H1 (cell line): ENCODE measurements around the gene RPUSD3. TPM values are rescaled to one million over a fixed set of nuclear protein-coding genes. Genes with fewer than 3 reads are reported as not detected.

Experiments used
- CTCF ChIA-PET: fragments of 300-600 bp; sonication (Branson Sonifier 250); formaldehyde crosslinking; loops from one replicate; lab custom pipeline; 2021; ENCODE audit not compliant: partially characterized antibody; lab: Charles Lee
- POLR2A ChIA-PET: fragments of 300-600 bp; sonication (Branson Sonifier 250); formaldehyde crosslinking; loops from one replicate; lab custom pipeline; 2021; ENCODE audit warnings: inconsistent platforms; ENCODE audit not compliant: partially characterized antibody; lab: Charles Lee
- DNase-seq, 2 experiments: peaks; one replicate each; pipeline versions ENCODE4 v3.0.0 to v3.0.0-alpha.2; 2010 to 2022; ENCODE audit warnings: low spot score in 2 of 2, low read depth in 1 of 2, mixed read lengths in 1 of 2
- FAIRE-seq: peaks from 2 replicates; lab custom pipeline; 2011; peaks lifted over from hg19 to GRCh38; lab: Jason Lieb, UNC
- H2AFZ ChIP-seq: 2 replicates; pipeline ENCODE4 v1.8.1; 2012; ENCODE audit warnings: low read length, inconsistent platforms
- H2AK5ac ChIP-seq: 2 replicates; pipeline ENCODE4 v1.6.1; 2013; ENCODE audit warnings: low read depth, low read length
- H2BK120ac ChIP-seq: replicated peaks from 2 replicates; pipeline ENCODE3; 2013; ENCODE audit warnings: low read depth, low read length, inconsistent platforms
- H2BK12ac ChIP-seq: 2 replicates; pipeline ENCODE4 v1.6.1; 2013; ENCODE audit warnings: low read depth, low read length
- H2BK15ac ChIP-seq: 2 replicates; pipeline ENCODE4 v1.6.1; 2013; ENCODE audit warnings: low read length
- H2BK20ac ChIP-seq: 2 replicates; pipeline ENCODE4 v1.6.1; 2013; ENCODE audit warnings: low read length
- H2BK5ac ChIP-seq: 2 replicates; pipeline ENCODE4 v1.6.1; 2013; ENCODE audit warnings: low read depth, low read length
- H3K14ac ChIP-seq: 2 replicates; pipeline ENCODE4 v1.6.1; 2013; ENCODE audit warnings: inconsistent platforms; ENCODE audit not compliant: insufficient read length
- H3K18ac ChIP-seq: 2 replicates; pipeline ENCODE4 v1.6.1; 2013; ENCODE audit warnings: low read length; ENCODE audit errors: extremely low read depth
- H3K23ac ChIP-seq: 2 replicates; pipeline ENCODE4 v1.6.1; 2013; ENCODE audit warnings: inconsistent platforms; ENCODE audit not compliant: insufficient read length
- H3K23me2 ChIP-seq: 2 replicates; pipeline ENCODE4 v1.6.1; 2013; ENCODE audit warnings: low read depth, low read length
- H3K27ac ChIP-seq: 2 replicates; pipeline ENCODE4 v1.6.1; 2011; ENCODE audit warnings: low read depth, low read length, inconsistent platforms
- H3K27me3 ChIP-seq, 4 experiments: replicated peaks in 1 of 4; 1 replicate in 1 of 4; 2 replicates in 3 of 4; pipeline versions ENCODE4 v1.6.1 to v1.8.1; 2011 to 2013; ENCODE audit warnings: low read length in 3 of 4, mild to moderate bottlenecking in 3 of 4, inconsistent platforms in 2 of 4, mixed read lengths in 2 of 4, moderate library complexity in 1 of 4; ENCODE audit not compliant: control insufficient read depth in 3 of 4, insufficient read depth in 3 of 4; ENCODE audit errors: extremely low read depth in 1 of 4
- H3K36me3 ChIP-seq, 4 experiments: 2 replicates each; pipeline versions ENCODE4 v1.6.1 to v1.8.1; 2011 to 2013; ENCODE audit warnings: mild to moderate bottlenecking in 4 of 4, low read length in 3 of 4, moderate library complexity in 2 of 4, control low read depth in 1 of 4, inconsistent platforms in 1 of 4; ENCODE audit not compliant: insufficient read depth in 4 of 4, control insufficient read depth in 2 of 4
- H3K4ac ChIP-seq: replicated peaks from 2 replicates; pipeline ENCODE3; 2013; ENCODE audit warnings: low read length, low read depth, mixed read lengths, inconsistent platforms; ENCODE audit not compliant: insufficient read length
- H3K4me1 ChIP-seq, 4 experiments: replicated peaks in 1 of 4; 1 replicate in 1 of 4; 2 replicates in 3 of 4; pipeline versions ENCODE4 v1.6.1 to v1.8.1; 2011 to 2013; ENCODE audit warnings: low read length in 3 of 4, inconsistent platforms in 2 of 4, mixed read lengths in 1 of 4; ENCODE audit not compliant: insufficient read depth in 4 of 4, control insufficient read depth in 3 of 4
- H3K4me2 ChIP-seq, 2 experiments: 2 replicates each; pipeline versions ENCODE4 v1.6.1 to v1.8.1; 2011 to 2013; ENCODE audit warnings: low read depth in 2 of 2, low read length in 2 of 2, control low read depth in 1 of 2, inconsistent platforms in 1 of 2, mild to moderate bottlenecking in 1 of 2; ENCODE audit not compliant: insufficient read depth in 1 of 2
- H3K4me3 ChIP-seq, 4 experiments: fragments of 200-600, 300-600 bp in 1 of 4; sonication (generic), shearing (Covaris generic), sonication (Bioruptor Twin) in 1 of 4; 2 replicates each; pipeline versions ENCODE4 v1.5.1 to v1.8.1; 2011 to 2016; ENCODE audit warnings: low read length in 4 of 4, low read depth in 3 of 4, control low read depth in 2 of 4, inconsistent platforms in 2 of 4, mild to moderate bottlenecking in 2 of 4, mixed read lengths in 1 of 4, moderate library complexity in 1 of 4; ENCODE audit not compliant: insufficient read depth in 2 of 4; ENCODE audit errors: extremely low read depth in 1 of 4
- H3K56ac ChIP-seq: replicated peaks from 2 replicates; pipeline ENCODE3; 2013; ENCODE audit warnings: low read depth, mild to moderate bottlenecking, mixed read lengths, low read length, inconsistent platforms; ENCODE audit not compliant: insufficient read length
- H3K79me1 ChIP-seq: 2 replicates; pipeline ENCODE4 v1.6.1; 2013; ENCODE audit warnings: low read depth, low read length, control low read depth
- H3K79me2 ChIP-seq, 2 experiments: 2 replicates each; pipeline versions ENCODE4 v1.6.1 to v1.8.1; 2012 to 2013; ENCODE audit warnings: low read length in 2 of 2, mild to moderate bottlenecking in 2 of 2, inconsistent platforms in 1 of 2; ENCODE audit not compliant: insufficient read depth in 2 of 2, control insufficient read depth in 1 of 2
- H3K9ac ChIP-seq, 4 experiments: replicated peaks in 1 of 4; 1 replicate in 1 of 4; 2 replicates in 3 of 4; pipeline versions ENCODE4 v1.6.1 to v1.8.1; 2011 to 2013; ENCODE audit warnings: low read depth in 3 of 4, low read length in 3 of 4, control low read depth in 2 of 4, mild to moderate bottlenecking in 2 of 4, moderate library complexity in 2 of 4, inconsistent platforms in 1 of 4; ENCODE audit errors: extremely low read depth in 1 of 4
- H3K9me3 ChIP-seq, 2 experiments: 2 replicates each; pipeline versions ENCODE4 v1.6.1 to v1.8.1; 2012 to 2013; ENCODE audit warnings: mild to moderate bottlenecking in 2 of 2, moderate library complexity in 2 of 2, control low read depth in 1 of 2, inconsistent platforms in 1 of 2, low read depth in 1 of 2, low read length in 1 of 2, mixed read lengths in 1 of 2; ENCODE audit not compliant: insufficient read depth in 2 of 2
- H4K20me1 ChIP-seq, 2 experiments: replicated peaks in 1 of 2; 2 replicates each; pipeline versions ENCODE3 to v1.8.1; 2011 to 2013; ENCODE audit warnings: inconsistent platforms in 2 of 2, low read length in 2 of 2, mild to moderate bottlenecking in 1 of 2; ENCODE audit not compliant: insufficient read depth in 2 of 2, control insufficient read depth in 1 of 2
- H4K5ac ChIP-seq: 2 replicates; pipeline ENCODE4 v1.6.1; 2013; ENCODE audit warnings: low read length, low read depth, mixed read lengths, inconsistent platforms; ENCODE audit not compliant: insufficient read length
- H4K8ac ChIP-seq: 2 replicates; pipeline ENCODE4 v1.8.0; 2013; ENCODE audit warnings: mild to moderate bottlenecking, moderate library complexity, low read length, inconsistent platforms; ENCODE audit not compliant: insufficient read depth; ENCODE audit errors: extremely low read depth
- H4K91ac ChIP-seq: replicated peaks from 2 replicates; pipeline ENCODE3; 2013; ENCODE audit warnings: low read length, mixed read lengths, inconsistent platforms; ENCODE audit not compliant: insufficient read length
- CBX5 ChIP-seq: fragments of 300-800, 300-1000 bp; sonication (generic); IDR thresholded peaks from 2 replicates; pipeline ENCODE4 v1.7.1; 2016; ENCODE audit warnings: antibody characterized with exemption, low read length, low read depth
- JUN ChIP-seq: IDR thresholded peaks from 2 replicates; pipeline ENCODE4 v1.6.1; 2011; ENCODE audit warnings: low read depth, mild to moderate bottlenecking, improper control_type of control experiment, low read length
- RAD21 ChIP-seq, 2 experiments: IDR thresholded peaks in 1 of 2; conservative IDR thresholded peaks in 1 of 2; 2 replicates each; pipeline ENCODE4 v1.6.1; 2011; ENCODE audit warnings: low read depth in 2 of 2, low read length in 2 of 2, improper control_type of control experiment in 1 of 2, inconsistent platforms in 1 of 2, mild to moderate bottlenecking in 1 of 2, moderate library complexity in 1 of 2
- RXRA ChIP-seq: IDR thresholded peaks from 2 replicates; pipeline ENCODE4 v1.6.1; 2011; ENCODE audit warnings: low read depth, mild to moderate bottlenecking, low read length, moderate library complexity; ENCODE audit not compliant: insufficient read depth
- SP2 ChIP-seq: IDR thresholded peaks from 2 replicates; pipeline ENCODE4 v1.6.1; 2012; ENCODE audit warnings: mild to moderate bottlenecking, low read length, inconsistent platforms
- WGBS, 2 experiments: shearing (Covaris generic) in 1 of 2; methylation state at CpG; one replicate each; pipeline versions ENCODE4 v1.1.6 to v1.1.7; 2013 to 2015; ENCODE audit warnings: low lambda C conversion rate in 2 of 2, mixed read lengths in 2 of 2, inconsistent platforms in 1 of 2, low coverage in 1 of 2, missing lambda C conversion rate in 1 of 2; ENCODE audit not compliant: insufficient replicate concordance in 2 of 2, insufficient coverage in 1 of 2, insufficient read length in 1 of 2; ENCODE audit errors: extremely low coverage in 1 of 2, missing lambda C conversion rate in 1 of 2; 5-methylcytosine and 5-hydroxymethylcytosine counted together
- polyA plus RNA-seq, 7 experiments: library from polyadenylated mRNA; depleted of rRNA in 3 of 7; stranded (reverse) in 5 of 7; unstranded in 2 of 7; fragments of >200 nt in 5 of 7; fragments of 200-250 nt in 2 of 7; gene quantifications; 1 replicate in 5 of 7; 2 replicates in 1 of 7; 4 replicates in 1 of 7; pipeline versions ENCODE4 v1.2.1 to v1.2.3, GENCODE V29; 2011 to 2013; ENCODE audit warnings: missing spikeins in 2 of 7, mixed read lengths in 2 of 7
- total RNA-seq: library from RNA; stranded (reverse); fragmentation: NEBNext Ultra II Directional; extraction: Animal tissue kit (Norgen Biotek cat#: 25700); gene quantifications from 2 replicates; pipeline ENCODE4 v1.2.1, GENCODE V29; 2021
- TF ChIP-seq, protein P1 (sequence below): IDR thresholded peaks from 2 replicates; pipeline ENCODE4 v1.6.1; 2012; ENCODE audit warnings: low read length, inconsistent platforms

The RPUSD3 gene
- total and polyA plus RNA-seq, 2 of the 8 experiments (the other 6 are each of a cell fraction or from before 2014, with no cell fraction given): 68.4 to 154 TPM

DNA sequence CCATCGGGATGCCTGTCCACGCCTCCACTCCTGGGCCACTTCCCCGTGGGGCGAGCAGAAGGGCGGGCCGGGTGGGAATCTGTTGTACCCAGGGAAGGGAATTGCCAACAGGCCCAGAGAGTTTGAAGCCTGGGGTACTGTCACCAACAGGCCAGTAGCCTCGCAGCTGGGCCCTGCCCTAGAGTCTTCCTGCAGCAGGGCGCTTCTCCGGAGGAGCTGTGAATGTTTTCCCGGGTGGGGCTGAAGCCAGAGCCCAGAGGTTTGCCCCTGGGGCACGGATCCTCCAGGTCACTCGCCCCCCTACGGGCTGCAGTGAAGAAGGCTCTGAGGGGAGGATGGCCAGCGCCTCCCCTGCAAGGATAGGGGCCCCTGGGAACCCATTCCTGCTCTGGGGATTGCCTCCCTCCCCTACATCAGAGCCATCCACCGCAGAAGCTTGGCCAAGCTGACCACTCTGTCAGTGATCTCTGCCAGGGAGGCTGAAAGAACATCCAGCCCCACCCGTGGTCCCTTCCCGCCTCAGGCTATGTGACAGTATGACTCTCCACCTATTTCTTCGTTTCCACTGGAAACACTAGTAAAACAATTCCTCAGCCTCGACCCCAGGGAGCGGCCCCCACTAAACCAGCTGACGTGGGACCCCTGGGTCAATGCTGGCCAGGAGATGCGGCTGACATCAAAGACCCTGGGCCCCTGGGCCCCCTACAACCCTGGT is 19.4 kb upstream of the RPUSD3 start:
- Histone ChIP-seq H3K23me2 (peaks cover 4% of the 10 kb centered on the region; the same call in 1 of the 2 replicates), H3K56ac (no peak overlapping the region), H2BK15ac (no peak overlapping the region), H3K4me1 (peaks cover 0 to 5% (median 3%) of the 10 kb centered on the region in 4 experiments; a peak in 6 of 7 replicates), H2BK12ac (no peak overlapping the region), H4K20me1 (no peaks in the 10 kb centered on the region), H3K18ac (no peak overlapping the region), H3K27me3 (peaks cover 0 to 12% (median 4%) of the 10 kb centered on the region in 4 experiments; a peak in 3 of 7 replicates), H3K36me3 (no peaks in the 10 kb centered on the region), H3K9me3 (no peaks in the 10 kb centered on the region), H3K9ac (no peak overlapping the region), H3K79me1 (no peaks in the 10 kb centered on the region), H3K4me3 (peak overlapping the region in 3 of 4 experiments; percentile 21 to 57 (median 35); a peak in 5 of 8 replicates), H3K79me2 (no peaks in the 10 kb centered on the region), H2BK120ac (no peak overlapping the region), H3K23ac (no peak overlapping the region), H2AFZ (no peak overlapping the region), H2BK20ac (no peak overlapping the region), H4K8ac (peak overlapping the region; percentile 57; the same call in 1 of the 2 replicates), H3K4me2 (peak overlapping the region; percentile 76 to 82), H2AK5ac (no peak overlapping the region), H3K4ac (no peak overlapping the region), H4K5ac (no peak overlapping the region), H4K91ac (no peak overlapping the region), H3K27ac (no peak overlapping the region), H2BK5ac (no peak overlapping the region), H3K14ac (no peak overlapping the region)
- ChIA-PET CTCF (interaction anchor here (0.9 kb wide), 1 partner anchor 51 kb away, joined by 3 read pairs; no protein-coding TSS in a partner anchor), POLR2A (no interaction called here)
- DNase-seq (no peak), FAIRE-seq (no peak)
- TF ChIP-seq JUN (no peak), CBX5 (no peak), RXRA (no peak), SP2 (no peak), RAD21 (IDR thresholded peaks at IDR 0.05 in 1 of 2, conservative IDR thresholded peaks at IDR 0.05 in 1 of 2; ENCODE audit: low read depth in 2 of 2, low read length in 2 of 2) (no peak)
- TF ChIP-seq, protein P1, sequence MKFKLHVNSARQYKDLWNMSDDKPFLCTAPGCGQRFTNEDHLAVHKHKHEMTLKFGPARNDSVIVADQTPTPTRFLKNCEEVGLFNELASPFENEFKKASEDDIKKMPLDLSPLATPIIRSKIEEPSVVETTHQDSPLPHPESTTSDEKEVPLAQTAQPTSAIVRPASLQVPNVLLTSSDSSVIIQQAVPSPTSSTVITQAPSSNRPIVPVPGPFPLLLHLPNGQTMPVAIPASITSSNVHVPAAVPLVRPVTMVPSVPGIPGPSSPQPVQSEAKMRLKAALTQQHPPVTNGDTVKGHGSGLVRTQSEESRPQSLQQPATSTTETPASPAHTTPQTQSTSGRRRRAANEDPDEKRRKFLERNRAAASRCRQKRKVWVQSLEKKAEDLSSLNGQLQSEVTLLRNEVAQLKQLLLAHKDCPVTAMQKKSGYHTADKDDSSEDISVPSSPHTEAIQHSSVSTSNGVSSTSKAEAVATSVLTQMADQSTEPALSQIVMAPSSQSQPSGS: no peak
- WGBS, 2 experiments: 79% methylated on average over 18 of the region's 22 CpGs; no CpG with 5 or more reads in 1 of the 2 experiments
